Lung (tissue), 12 donors: ENCODE results near the gene ANTXR2. TPM values are rescaled to one million over a fixed set of nuclear protein-coding genes. Genes with fewer than 3 reads are reported as not detected.

ENCODE experiments used
- ATAC-seq: fragments of 200-7000 bp; cut with Tn5 transposase; one replicate; pipeline ENCODE4 v1.9.1; 2020; ENCODE audit warnings: moderate number of reproducible peaks; ENCODE audit not compliant: insufficient read depth, low FRiP score
- DNase-seq, 3 donors: peaks; one replicate each; pipeline ENCODE4 v3.0.0-alpha.2; 2013 to 2017
- H3K27ac ChIP-seq, 2 donors: one replicate each; pipeline ENCODE4 v1.5.1; 2013; ENCODE audit warnings: mild to moderate bottlenecking in 2 of 2, moderate library complexity in 2 of 2, control low read depth in 1 of 2, inconsistent platforms in 1 of 2, low read depth in 1 of 2, low read length in 1 of 2
- H3K27me3 ChIP-seq, 3 donors: one replicate each; pipeline ENCODE4 v1.5.1; 2013; ENCODE audit warnings: low read length in 2 of 3; ENCODE audit not compliant: control insufficient read depth in 3 of 3, insufficient read depth in 3 of 3
- H3K36me3 ChIP-seq, 4 donors: one replicate each; pipeline ENCODE4 v1.5.1; 2013; ENCODE audit warnings: low read length in 4 of 4, mild to moderate bottlenecking in 1 of 4, moderate library complexity in 1 of 4; ENCODE audit not compliant: control insufficient read depth in 4 of 4, insufficient read depth in 4 of 4
- H3K4me1 ChIP-seq, 5 donors: one replicate each; pipeline ENCODE4 v1.5.1; 2013; ENCODE audit warnings: low read length in 5 of 5, mild to moderate bottlenecking in 2 of 5, moderate library complexity in 1 of 5; ENCODE audit not compliant: control insufficient read depth in 5 of 5, insufficient read depth in 5 of 5
- H3K4me3 ChIP-seq: one replicate; pipeline ENCODE4 v1.5.1; 2013; ENCODE audit warnings: mild to moderate bottlenecking, control low read depth, moderate library complexity
- H3K9ac ChIP-seq, 2 donors: one replicate each; pipeline ENCODE4 v1.5.1; 2013; ENCODE audit warnings: low read length in 2 of 2, control low read depth in 1 of 2; ENCODE audit not compliant: insufficient read depth in 1 of 2
- H3K9me3 ChIP-seq, 4 donors: one replicate each; pipeline ENCODE4 v1.5.1; 2013; ENCODE audit warnings: low read length in 3 of 4, mild to moderate bottlenecking in 1 of 4, moderate library complexity in 1 of 4; ENCODE audit not compliant: control insufficient read depth in 4 of 4, insufficient read depth in 3 of 4
- WGBS, 2 donors: extraction: QIAGEN DNeasy Blood & Tissue Kit; methylation state at CpG; one replicate each; pipeline ENCODE4 v1.1.7; 2013; 5-methylcytosine and 5-hydroxymethylcytosine counted together
- polyA plus RNA-seq, 2 donors: library from polyadenylated mRNA; stranded (reverse); fragments of 200-250 nt; gene quantifications; one replicate each; pipeline ENCODE4 v1.2.1, GENCODE V29; 2013
- total RNA-seq, 2 donors: library from RNA; depleted of rRNA in 1 of 2; stranded (reverse); fragments of >200 nt in 1 of 2; gene quantifications; one replicate each; pipeline ENCODE4 v1.2.1, GENCODE V29; 2014 to 2021
- TF ChIP-seq, protein P1 (sequence below): IDR thresholded peaks from 2 replicates; pipeline ENCODE4 v1.5.1; 2012; ENCODE audit warnings: mild to moderate bottlenecking; ENCODE audit errors: control extremely low read depth, extremely low read depth
- donor health status: control.
- donor health status: control.
- donor health status: Bipolar disorder and iron deficiency.
- donor health status: healthy.
- donor health status: DM: yes; HTN: yes; CAD: no.

Gene ANTXR2
- total and polyA plus RNA-seq, 4 donors: 4.8 to 47.2 (median 28.6) TPM

DNA sequence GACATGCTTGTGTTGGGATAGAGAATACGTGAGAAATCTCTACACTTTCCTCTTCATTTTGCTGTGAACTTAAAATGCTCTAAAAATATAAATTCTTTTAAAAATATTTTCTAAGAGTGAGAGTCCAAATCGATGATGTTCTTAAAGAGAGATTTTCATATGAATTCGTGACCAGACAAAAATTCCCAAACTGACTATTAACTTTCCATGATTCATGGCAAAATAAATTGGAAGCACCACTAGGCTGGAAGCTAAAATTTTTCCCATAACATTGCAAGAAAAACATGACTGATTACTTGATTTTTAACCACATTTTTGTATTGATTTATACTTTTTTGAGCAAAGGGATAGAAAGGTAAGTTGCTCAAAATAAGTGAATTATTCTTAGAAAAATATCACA, 201.1 kb downstream of the ANTXR2 start:
- Histone ChIP-seq H3K27ac (no peak overlapping the region), H3K4me3 (no peak overlapping the region), H3K4me1 (no peaks in the 10 kb centered on the region), H3K9me3 (no peaks in the 10 kb centered on the region), H3K27me3 (no peaks in the 10 kb centered on the region), H3K9ac (no peak overlapping the region), H3K36me3 (no peaks in the 10 kb centered on the region)
- 62 to 66% methylated on average over 3 of the region's 3 CpGs for WGBS, 2 donors
- no peak for DNase-seq
- TF ChIP-seq, protein P1, sequence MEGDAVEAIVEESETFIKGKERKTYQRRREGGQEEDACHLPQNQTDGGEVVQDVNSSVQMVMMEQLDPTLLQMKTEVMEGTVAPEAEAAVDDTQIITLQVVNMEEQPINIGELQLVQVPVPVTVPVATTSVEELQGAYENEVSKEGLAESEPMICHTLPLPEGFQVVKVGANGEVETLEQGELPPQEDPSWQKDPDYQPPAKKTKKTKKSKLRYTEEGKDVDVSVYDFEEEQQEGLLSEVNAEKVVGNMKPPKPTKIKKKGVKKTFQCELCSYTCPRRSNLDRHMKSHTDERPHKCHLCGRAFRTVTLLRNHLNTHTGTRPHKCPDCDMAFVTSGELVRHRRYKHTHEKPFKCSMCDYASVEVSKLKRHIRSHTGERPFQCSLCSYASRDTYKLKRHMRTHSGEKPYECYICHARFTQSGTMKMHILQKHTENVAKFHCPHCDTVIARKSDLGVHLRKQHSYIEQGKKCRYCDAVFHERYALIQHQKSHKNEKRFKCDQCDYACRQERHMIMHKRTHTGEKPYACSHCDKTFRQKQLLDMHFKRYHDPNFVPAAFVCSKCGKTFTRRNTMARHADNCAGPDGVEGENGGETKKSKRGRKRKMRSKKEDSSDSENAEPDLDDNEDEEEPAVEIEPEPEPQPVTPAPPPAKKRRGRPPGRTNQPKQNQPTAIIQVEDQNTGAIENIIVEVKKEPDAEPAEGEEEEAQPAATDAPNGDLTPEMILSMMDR: no peak
- no peak for ATAC-seq

DNA sequence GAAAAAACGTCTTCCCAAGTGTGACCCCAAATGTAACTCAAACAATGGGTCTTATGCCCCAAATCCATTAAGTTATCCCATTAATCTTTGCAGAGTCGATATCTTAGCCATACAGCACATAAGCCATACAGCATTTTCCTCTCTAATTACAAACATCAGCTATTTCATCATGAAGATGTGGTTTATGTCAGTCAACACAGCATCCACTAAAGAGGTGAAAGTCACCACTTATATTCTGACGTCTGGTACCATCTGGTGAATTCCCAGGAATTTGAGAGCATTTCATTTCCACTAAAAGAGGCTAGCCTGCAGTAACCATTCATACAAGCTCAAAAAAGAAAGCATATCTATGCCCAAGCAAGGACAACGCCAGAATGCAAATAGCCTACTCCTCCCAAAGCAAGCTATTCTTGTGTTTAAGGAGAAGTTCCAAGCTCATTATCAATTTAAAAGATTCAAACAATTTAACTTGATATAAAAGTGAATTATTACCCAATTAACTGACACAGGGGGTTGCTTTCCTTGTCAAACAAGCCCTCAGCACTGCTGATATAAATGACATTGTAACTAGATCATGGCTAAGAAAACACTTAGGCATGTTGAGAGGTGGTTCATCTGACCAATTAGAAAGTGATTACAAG, 203.3 kb downstream of the ANTXR2 start:
- H3K9me3 ChIP-seq: no peaks in the 10 kb centered on the region
- WGBS, 2 donors: 70 to 78% methylated on average over 4 of the region's 4 CpGs
- H3K27me3 ChIP-seq: no peaks in the 10 kb centered on the region
- ATAC-seq (no peak), DNase-seq (peak in 1 of 3 donors; percentile 25)
- TF ChIP-seq, protein P1: no peak
- H3K9ac ChIP-seq: no peak overlapping the region
- H3K36me3 ChIP-seq: no peaks in the 10 kb centered on the region
- H3K27ac ChIP-seq: no peak overlapping the region
- H3K4me1 ChIP-seq: peaks cover 0 to 6% (median 0%) of the 10 kb centered on the region in 5 donors
- H3K4me3 ChIP-seq: no peak overlapping the region

DNA sequence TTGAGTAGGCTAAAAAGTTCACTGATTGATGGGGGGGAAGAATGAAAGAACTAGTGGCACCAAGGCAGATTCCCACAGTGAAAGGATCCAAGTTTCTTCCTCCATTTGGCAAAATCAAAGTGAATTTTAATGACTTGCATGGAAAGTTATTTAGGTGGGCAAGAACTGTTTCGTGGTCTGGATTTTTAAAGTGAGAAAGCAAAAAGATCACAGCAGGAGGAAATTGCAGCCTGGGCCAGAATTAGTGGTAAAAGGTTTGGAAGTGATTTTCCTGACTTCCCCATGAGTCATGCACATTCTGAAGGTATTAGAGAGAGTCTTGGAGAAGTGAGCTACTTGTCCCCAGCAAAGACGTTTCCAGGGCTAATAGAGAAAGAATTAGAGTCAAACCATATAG, 207.8 kb downstream of the ANTXR2 start:
- H3K36me3 ChIP-seq: no peaks in the 10 kb centered on the region
- 55 to 75% methylated on average over 2 of the region's 2 CpGs for WGBS, 2 donors
- no peak overlapping the region for H3K9ac ChIP-seq
- no peaks in the 10 kb centered on the region for H3K9me3 ChIP-seq
- peaks cover 0 to 12% (median 2%) of the 10 kb centered on the region in 5 donors for H3K4me1 ChIP-seq
- H3K27me3 ChIP-seq: no peaks in the 10 kb centered on the region
- no peak overlapping the region for H3K4me3 ChIP-seq
- ATAC-seq (no peak), DNase-seq (no peak)
- TF ChIP-seq, protein P1: no peak
- H3K27ac ChIP-seq: no peak overlapping the region
